A673 (cell line): ENCODE results near the gene PHAF1. TPM values are rescaled to one million over a fixed set of nuclear protein-coding genes. Genes with fewer than 3 reads are reported as not detected.

Source experiments
- BruUV-seq: library from RNA; stranded (reverse); fragments of 400-500 nt; replicated peaks from 2 replicates; lab custom pipeline; 2021; lab: Mats Ljungman, UMichigan
- CTCF ChIA-PET: fragments of 300-600 bp; sonication (Branson Sonifier 250); formaldehyde crosslinking; loops from one replicate; lab custom pipeline; 2022; ENCODE audit warnings: antibody characterized with exemption; lab: Charles Lee
- POLR2A ChIA-PET: fragments of 300-600 bp; sonication (Branson Sonifier 250); formaldehyde crosslinking; loops from one replicate; lab custom pipeline; 2022; ENCODE audit warnings: antibody characterized with exemption; ENCODE audit not compliant: low non-redundant PET; lab: Charles Lee
- DNase-seq: peaks from one replicate; pipeline ENCODE4 v3.0.0-alpha.2; 2015; ENCODE audit warnings: low spot score
- H3K27ac ChIP-seq: fragments of 200-600 bp; sonication (generic); 2 replicates; pipeline ENCODE4 v1.5.1; 2016; ENCODE audit warnings: mixed run types, low read depth, mild to moderate bottlenecking, mixed read lengths, antibody characterized with exemption, low read length; ENCODE audit not compliant: poor library complexity, severe bottlenecking
- H3K27me3 ChIP-seq: fragments of 200-600 bp; sonication (generic); replicated peaks from 2 replicates; pipeline ENCODE4 v1.6.1; 2017; ENCODE audit warnings: mixed run types, low read depth, mild to moderate bottlenecking, mixed read lengths, antibody characterized with exemption, low read length; ENCODE audit not compliant: insufficient read depth, poor library complexity
- H3K36me3 ChIP-seq: fragments of 200-600 bp; sonication (generic); 2 replicates; pipeline ENCODE4 v1.6.1; 2016; ENCODE audit warnings: mixed run types, mild to moderate bottlenecking, mixed read lengths, antibody characterized with exemption, low read length; ENCODE audit not compliant: insufficient read depth, poor library complexity, severe bottlenecking
- H3K4me1 ChIP-seq: fragments of 200-600 bp; sonication (generic); 2 replicates; pipeline ENCODE4 v1.6.1; 2017; ENCODE audit warnings: mixed run types, mild to moderate bottlenecking, mixed read lengths, antibody characterized with exemption, low read length; ENCODE audit not compliant: insufficient read depth, poor library complexity, severe bottlenecking
- H3K4me3 ChIP-seq: fragments of 200-600 bp; sonication (generic); 2 replicates; pipeline ENCODE4 v1.5.1; 2016; ENCODE audit warnings: low read depth, mixed run types, mild to moderate bottlenecking, mixed read lengths, low read length; ENCODE audit not compliant: poor library complexity, severe bottlenecking
- H3K9me3 ChIP-seq: fragments of 200-600 bp; sonication (generic); 2 replicates; pipeline ENCODE4 v1.6.1; 2016; ENCODE audit warnings: mixed run types, low read depth, mild to moderate bottlenecking, mixed read lengths, antibody characterized with exemption, low read length; ENCODE audit not compliant: poor library complexity, severe bottlenecking
- CTCF ChIP-seq: fragments of 300-800, 200-600 bp; sonication (generic); conservative IDR thresholded peaks from 2 replicates; pipeline ENCODE4 v1.5.1; 2017; ENCODE audit warnings: low read depth, mild to moderate bottlenecking, antibody characterized with exemption, low read length, moderate library complexity, mixed read lengths
- EZH2 ChIP-seq: fragments of 200-600 bp; sonication (generic); IDR thresholded peaks from 2 replicates; pipeline ENCODE4 v1.6.1; 2017; ENCODE audit warnings: borderline replicate concordance, low read depth, mild to moderate bottlenecking, mixed read lengths, antibody characterized with exemption, low read length; ENCODE audit not compliant: poor library complexity, severe bottlenecking
- intact Hi-C: fragments of 100-400 bp; cut with micrococcal nuclease; formaldehyde crosslinking; loops from one replicate; pipeline ENCODE4 v1.10.0; 2022; ENCODE audit not compliant: unreplicated experiment
- total RNA-seq: library from RNA; stranded (reverse); gene quantifications from 2 replicates; pipeline ENCODE4 v1.2.3, GENCODE V29; 2021

PHAF1 gene
- total RNA-seq, 1 experiment from 2014 or later = 23.2 TPM

DNA sequence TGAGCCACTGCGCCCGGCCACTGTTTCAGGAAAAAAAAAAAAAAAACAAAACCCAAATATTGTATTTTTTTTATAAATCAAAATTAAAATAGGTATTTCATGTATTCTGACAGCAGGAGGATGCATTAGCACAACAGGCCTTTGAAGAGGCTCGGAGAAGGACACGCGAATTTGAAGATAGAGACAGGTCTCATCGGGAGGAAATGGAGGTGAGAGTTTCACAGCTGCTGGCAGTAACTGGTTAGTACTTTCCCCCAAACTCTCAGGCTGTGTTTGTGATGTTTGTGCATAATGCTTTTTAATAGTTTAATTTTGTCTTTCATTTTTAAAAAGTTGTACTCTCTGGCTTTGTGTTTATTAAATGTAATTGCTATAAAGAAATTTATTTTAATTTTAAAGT lies 27.6 kb upstream of the PHAF1 start:
- no TSS peak for BruUV-seq
- Histone ChIP-seq H3K36me3 (peaks cover 15% of the 10 kb centered on the region), H3K27ac (no peak overlapping the region), H3K4me1 (no peaks in the 10 kb centered on the region), H3K9me3 (no peaks in the 10 kb centered on the region), H3K4me3 (no peak overlapping the region), H3K27me3 (no peaks in the 10 kb centered on the region)
- intact Hi-C loops = no loop called here
- CTCF ChIA-PET = no interaction called here
- no peak for DNase-seq
- no peak for TF ChIP-seq CTCF
- TF ChIP-seq EZH2 = no peak
- POLR2A ChIA-PET = no interaction called here

GRCh38 chr16:67082891-67083290 lies 26.9 kb upstream of the PHAF1 start:
- Histone ChIP-seq H3K4me1 (peaks cover 6% of the 10 kb centered on the region), H3K27ac (no peak overlapping the region), H3K36me3 (peaks cover 15% of the 10 kb centered on the region), H3K4me3 (no peak overlapping the region), H3K27me3 (no peaks in the 10 kb centered on the region), H3K9me3 (no peaks in the 10 kb centered on the region)
- CTCF ChIA-PET = no interaction called here
- TF ChIP-seq CTCF = no peak
- TF ChIP-seq EZH2 = no peak
- no peak for DNase-seq
- BruUV-seq = no TSS peak
- intact Hi-C loops = no loop called here
- POLR2A ChIA-PET = no interaction called here

DNA sequence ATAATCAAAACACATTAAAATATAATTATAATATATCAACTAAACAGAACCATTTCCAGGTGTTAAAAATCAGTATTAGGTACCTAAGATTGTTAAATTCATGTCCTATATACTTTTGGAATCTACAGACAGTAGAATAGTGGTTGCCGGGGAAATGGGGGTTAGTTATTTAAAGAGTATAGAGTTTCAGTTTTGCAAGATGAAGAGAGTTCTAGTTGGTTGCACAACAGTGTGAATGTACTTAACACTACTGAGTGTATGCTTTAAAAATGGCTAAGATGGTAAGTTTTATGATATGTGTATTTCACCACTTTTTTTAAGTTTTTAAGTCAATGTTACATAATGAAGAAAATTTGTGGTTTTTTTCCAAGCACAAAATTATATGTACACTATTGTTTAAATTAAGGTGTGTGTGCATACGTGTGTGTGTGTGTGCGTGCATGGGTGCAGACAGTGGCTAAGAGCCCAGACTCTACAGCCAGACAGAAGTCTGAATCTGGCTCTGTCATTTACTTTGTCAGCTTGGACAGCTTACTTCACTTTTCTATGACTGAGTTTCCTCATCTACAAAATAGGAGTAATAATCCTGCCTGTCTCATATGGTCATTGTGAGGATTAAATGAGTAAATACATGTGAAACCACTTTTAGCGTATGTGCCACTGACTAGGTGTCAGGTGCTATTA lies 25.3 kb upstream of the PHAF1 start:
- H3K9me3 ChIP-seq = no peaks in the 10 kb centered on the region
- BruUV-seq = no TSS peak
- POLR2A ChIA-PET = no interaction called here
- peaks cover 21% of the 10 kb centered on the region for H3K4me1 ChIP-seq
- TF ChIP-seq EZH2 (no peak), CTCF (no peak)
- H3K36me3 ChIP-seq = peaks cover 10% of the 10 kb centered on the region
- no peak overlapping the region for H3K4me3 ChIP-seq
- H3K27me3 ChIP-seq = no peaks in the 10 kb centered on the region
- CTCF ChIA-PET = no interaction called here
- H3K27ac ChIP-seq = no peak overlapping the region
- DNase-seq = no peak
- intact Hi-C loops = no loop called here
